ENCODE measurements around the gene GPR150. TPM values are rescaled to one million over a fixed set of nuclear protein-coding genes. Genes with fewer than 3 reads are reported as not detected.

GPR150 gene
- polyA plus RNA-seq, 1 donor (not counting 4 experiments of a cell fraction or from before 2014, with no cell fraction given), result 0.07 TPM

DNA sequence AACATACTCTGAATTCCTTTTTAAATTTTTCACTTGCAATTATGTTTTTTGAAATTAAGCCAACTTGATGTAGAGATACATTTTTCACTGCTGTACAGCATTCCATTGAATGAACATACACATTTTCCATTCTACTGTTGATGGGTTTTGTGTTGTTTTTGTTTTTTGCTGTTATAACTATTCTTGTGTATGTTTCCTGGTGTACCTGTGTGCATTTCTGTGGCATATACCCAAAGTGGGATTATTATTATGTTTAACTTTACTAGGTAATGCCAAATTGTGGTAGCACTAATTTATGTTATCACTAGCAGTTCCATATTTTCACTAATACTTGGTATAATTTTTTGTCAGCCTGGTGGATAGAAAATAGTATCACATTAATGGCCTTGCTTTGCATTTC lies 29.4 kb downstream of the GPR150 start:
- Histone ChIP-seq H3K36me3 (ENCODE audit: control insufficient read depth in 2 of 2, extremely low read depth in 1 of 2, insufficient read depth in 2 of 2, low read length in 2 of 2) (no peaks in the 10 kb centered on the region), H3K4me2 (ENCODE audit: control insufficient read depth, extremely low read depth, insufficient read depth, low read depth, low read length) (no peak overlapping the region), H4K20me1 (ENCODE audit: control insufficient read depth, extremely low read depth, insufficient read depth, low read length) (no peaks in the 10 kb centered on the region), H3K9ac (ENCODE audit: control insufficient read depth, extremely low read depth, insufficient read depth, low read length) (no peak overlapping the region), H3K9me3 (ENCODE audit: control insufficient read depth, low read depth, low read length) (no peaks in the 10 kb centered on the region), H3K27me3 (ENCODE audit: control insufficient read depth, extremely low read depth, insufficient read depth, low read length) (no peaks in the 10 kb centered on the region), H2AFZ (ENCODE audit: control insufficient read depth, low read length) (no peak overlapping the region), H3K27ac (ENCODE audit: control insufficient read depth, insufficient read depth, low read length) (no peak overlapping the region), H3K9me1 (ENCODE audit: control insufficient read depth, extremely low read depth, insufficient read depth, low read length) (no peaks in the 10 kb centered on the region), H3K79me2 (ENCODE audit: control insufficient read depth, insufficient read depth, low read length) (no peaks in the 10 kb centered on the region), H3K4me1 (ENCODE audit: control insufficient read depth, extremely low read depth, insufficient read depth, low read length) (peaks cover 11% of the 10 kb centered on the region), H3K4me3 (ENCODE audit: control insufficient read depth in 2 of 3, extremely low read depth in 1 of 3, insufficient read depth in 2 of 3, low read depth in 1 of 3, low read length in 3 of 3) (no peak overlapping the region)
- TF ChIP-seq EZH2 (IDR thresholded peaks at IDR 0.05; ENCODE audit: low read length), result no peak
- TF ChIP-seq, protein P1, sequence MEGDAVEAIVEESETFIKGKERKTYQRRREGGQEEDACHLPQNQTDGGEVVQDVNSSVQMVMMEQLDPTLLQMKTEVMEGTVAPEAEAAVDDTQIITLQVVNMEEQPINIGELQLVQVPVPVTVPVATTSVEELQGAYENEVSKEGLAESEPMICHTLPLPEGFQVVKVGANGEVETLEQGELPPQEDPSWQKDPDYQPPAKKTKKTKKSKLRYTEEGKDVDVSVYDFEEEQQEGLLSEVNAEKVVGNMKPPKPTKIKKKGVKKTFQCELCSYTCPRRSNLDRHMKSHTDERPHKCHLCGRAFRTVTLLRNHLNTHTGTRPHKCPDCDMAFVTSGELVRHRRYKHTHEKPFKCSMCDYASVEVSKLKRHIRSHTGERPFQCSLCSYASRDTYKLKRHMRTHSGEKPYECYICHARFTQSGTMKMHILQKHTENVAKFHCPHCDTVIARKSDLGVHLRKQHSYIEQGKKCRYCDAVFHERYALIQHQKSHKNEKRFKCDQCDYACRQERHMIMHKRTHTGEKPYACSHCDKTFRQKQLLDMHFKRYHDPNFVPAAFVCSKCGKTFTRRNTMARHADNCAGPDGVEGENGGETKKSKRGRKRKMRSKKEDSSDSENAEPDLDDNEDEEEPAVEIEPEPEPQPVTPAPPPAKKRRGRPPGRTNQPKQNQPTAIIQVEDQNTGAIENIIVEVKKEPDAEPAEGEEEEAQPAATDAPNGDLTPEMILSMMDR (optimal IDR thresholded peaks at IDR 0.05 in 1 of 3, IDR thresholded peaks at IDR 0.05 in 1 of 3, conservative IDR thresholded peaks at IDR 0.05 in 1 of 3; ENCODE audit: extremely low read depth in 1 of 3, insufficient read depth in 2 of 3, low read length in 3 of 3), result no peak
- dilution Hi-C loops (cut with MboI; ENCODE audit: extremely low pct_ligation_motif_present, low sequenced_read_pairs), result no loop called here
- no peak for DNase-seq (ENCODE audit: low read depth, low spot score)
- FAIRE-seq, result no peak

DNA sequence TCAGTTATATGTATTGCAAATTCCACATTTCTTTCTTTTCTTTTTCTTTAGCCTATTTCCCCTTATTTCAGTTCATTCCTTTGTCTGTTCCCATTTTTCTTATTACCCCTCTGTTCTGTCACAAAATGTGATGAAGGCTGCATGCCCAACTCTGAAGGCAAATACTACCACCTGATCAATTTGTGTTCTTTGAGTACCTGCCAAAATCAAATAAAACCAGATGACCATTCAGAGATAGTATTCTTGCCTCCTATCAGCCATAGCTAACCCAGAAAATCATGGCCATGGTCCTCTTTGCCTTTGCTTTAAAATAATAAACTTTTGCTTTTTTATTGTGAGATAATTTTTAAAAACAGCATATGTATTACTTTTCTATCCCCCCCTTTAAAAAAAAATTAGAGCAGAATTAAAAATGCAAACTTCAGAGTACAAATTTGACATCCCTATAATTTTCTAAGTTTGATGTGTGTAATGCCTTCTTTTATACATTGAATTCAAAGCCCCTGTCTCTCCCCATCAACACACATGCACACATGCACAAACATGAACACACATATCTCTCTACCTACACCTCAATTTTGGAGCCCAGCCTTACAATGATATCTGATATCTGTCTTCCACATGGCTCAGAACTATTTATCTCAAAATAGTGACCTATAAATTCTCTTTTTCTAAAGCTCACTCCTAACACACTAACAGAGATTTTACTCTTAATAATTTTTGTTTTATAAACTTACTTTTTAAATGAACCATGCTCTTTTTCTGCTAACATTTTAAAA lies 30.1 kb downstream of the GPR150 start:
- Histone ChIP-seq H3K4me1 (ENCODE audit: control insufficient read depth, extremely low read depth, insufficient read depth, low read length) (peaks cover 11% of the 10 kb centered on the region), H3K4me3 (ENCODE audit: control insufficient read depth in 2 of 3, extremely low read depth in 1 of 3, insufficient read depth in 2 of 3, low read depth in 1 of 3, low read length in 3 of 3) (no peak overlapping the region), H2AFZ (ENCODE audit: control insufficient read depth, low read length) (no peak overlapping the region), H3K36me3 (ENCODE audit: control insufficient read depth in 2 of 2, extremely low read depth in 1 of 2, insufficient read depth in 2 of 2, low read length in 2 of 2) (no peaks in the 10 kb centered on the region), H3K9ac (ENCODE audit: control insufficient read depth, extremely low read depth, insufficient read depth, low read length) (no peak overlapping the region), H3K4me2 (ENCODE audit: control insufficient read depth, extremely low read depth, insufficient read depth, low read depth, low read length) (no peak overlapping the region), H3K27ac (ENCODE audit: control insufficient read depth, insufficient read depth, low read length) (no peak overlapping the region), H3K79me2 (ENCODE audit: control insufficient read depth, insufficient read depth, low read length) (no peaks in the 10 kb centered on the region), H4K20me1 (ENCODE audit: control insufficient read depth, extremely low read depth, insufficient read depth, low read length) (no peaks in the 10 kb centered on the region), H3K27me3 (ENCODE audit: control insufficient read depth, extremely low read depth, insufficient read depth, low read length) (no peaks in the 10 kb centered on the region), H3K9me1 (ENCODE audit: control insufficient read depth, extremely low read depth, insufficient read depth, low read length) (no peaks in the 10 kb centered on the region), H3K9me3 (ENCODE audit: control insufficient read depth, low read depth, low read length) (no peaks in the 10 kb centered on the region)
- dilution Hi-C loops (cut with MboI; ENCODE audit: extremely low pct_ligation_motif_present, low sequenced_read_pairs), result no loop called here
- FAIRE-seq (no peak), DNase-seq (ENCODE audit: low read depth, low spot score) (no peak)
- no peak for TF ChIP-seq EZH2 (IDR thresholded peaks at IDR 0.05; ENCODE audit: low read length)
- TF ChIP-seq, protein P1 (optimal IDR thresholded peaks at IDR 0.05 in 1 of 3, IDR thresholded peaks at IDR 0.05 in 1 of 3, conservative IDR thresholded peaks at IDR 0.05 in 1 of 3; ENCODE audit: extremely low read depth in 1 of 3, insufficient read depth in 2 of 3, low read length in 3 of 3), result no peak

All from keratinocyte (primary cell).